ENCODE results near the gene CHD6. TPM values are rescaled to one million over a fixed set of nuclear protein-coding genes. Genes with fewer than 3 reads are reported as not detected.
A peak's percentile ranks its signal among the peaks of the same experiment; 100 is the strongest.

Gene CHD6
- total and polyA plus RNA-seq, 2 of the 13 experiments (the other 11 are each of a cell fraction or from before 2014, with no cell fraction given), result 14.4 to 52.0 TPM

DNA sequence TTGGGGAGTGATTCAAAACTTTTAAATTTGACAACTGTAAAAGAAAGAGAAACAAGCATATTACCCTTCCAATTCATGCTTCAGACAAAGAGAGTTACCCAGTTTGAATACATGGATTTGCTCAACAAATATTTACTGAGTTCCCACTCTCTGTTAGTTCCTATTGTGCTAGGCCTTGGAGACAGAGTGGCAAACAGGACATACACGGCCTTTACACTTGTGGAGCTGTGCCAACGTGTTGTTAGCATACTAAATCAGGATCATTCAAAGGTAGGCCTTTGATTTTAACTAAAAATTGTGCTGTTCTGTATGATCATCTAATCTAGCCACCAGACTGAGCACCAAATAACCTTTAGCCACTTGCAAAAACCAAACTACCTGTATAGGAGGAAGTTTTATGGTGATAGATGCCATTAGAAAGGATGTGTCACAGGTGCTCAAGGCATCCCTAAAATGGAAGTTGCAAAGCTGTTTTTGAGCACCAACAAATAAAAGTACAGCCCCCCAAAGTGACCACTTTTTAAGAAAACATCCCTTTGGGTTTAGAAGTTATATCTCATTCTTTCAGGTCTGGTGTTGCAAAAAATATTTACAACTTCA is 84.5 kb downstream of the CHD6 start (continued):
- no peak for TF ChIP-seq GZF1 (CRISPR knock-in tag; IDR thresholded peaks at IDR 0.05)
- no peak for TF ChIP-seq SYNCRIP (IDR thresholded peaks at IDR 0.05; ENCODE audit: insufficient read depth, low read depth, low read length)
- TF ChIP-seq RFXAP (CRISPR knock-in tag; IDR thresholded peaks at IDR 0.05; ENCODE audit: borderline replicate concordance), result peak; percentile 46; the same call in 1 of the 2 replicates
- TF ChIP-seq, protein P1, sequence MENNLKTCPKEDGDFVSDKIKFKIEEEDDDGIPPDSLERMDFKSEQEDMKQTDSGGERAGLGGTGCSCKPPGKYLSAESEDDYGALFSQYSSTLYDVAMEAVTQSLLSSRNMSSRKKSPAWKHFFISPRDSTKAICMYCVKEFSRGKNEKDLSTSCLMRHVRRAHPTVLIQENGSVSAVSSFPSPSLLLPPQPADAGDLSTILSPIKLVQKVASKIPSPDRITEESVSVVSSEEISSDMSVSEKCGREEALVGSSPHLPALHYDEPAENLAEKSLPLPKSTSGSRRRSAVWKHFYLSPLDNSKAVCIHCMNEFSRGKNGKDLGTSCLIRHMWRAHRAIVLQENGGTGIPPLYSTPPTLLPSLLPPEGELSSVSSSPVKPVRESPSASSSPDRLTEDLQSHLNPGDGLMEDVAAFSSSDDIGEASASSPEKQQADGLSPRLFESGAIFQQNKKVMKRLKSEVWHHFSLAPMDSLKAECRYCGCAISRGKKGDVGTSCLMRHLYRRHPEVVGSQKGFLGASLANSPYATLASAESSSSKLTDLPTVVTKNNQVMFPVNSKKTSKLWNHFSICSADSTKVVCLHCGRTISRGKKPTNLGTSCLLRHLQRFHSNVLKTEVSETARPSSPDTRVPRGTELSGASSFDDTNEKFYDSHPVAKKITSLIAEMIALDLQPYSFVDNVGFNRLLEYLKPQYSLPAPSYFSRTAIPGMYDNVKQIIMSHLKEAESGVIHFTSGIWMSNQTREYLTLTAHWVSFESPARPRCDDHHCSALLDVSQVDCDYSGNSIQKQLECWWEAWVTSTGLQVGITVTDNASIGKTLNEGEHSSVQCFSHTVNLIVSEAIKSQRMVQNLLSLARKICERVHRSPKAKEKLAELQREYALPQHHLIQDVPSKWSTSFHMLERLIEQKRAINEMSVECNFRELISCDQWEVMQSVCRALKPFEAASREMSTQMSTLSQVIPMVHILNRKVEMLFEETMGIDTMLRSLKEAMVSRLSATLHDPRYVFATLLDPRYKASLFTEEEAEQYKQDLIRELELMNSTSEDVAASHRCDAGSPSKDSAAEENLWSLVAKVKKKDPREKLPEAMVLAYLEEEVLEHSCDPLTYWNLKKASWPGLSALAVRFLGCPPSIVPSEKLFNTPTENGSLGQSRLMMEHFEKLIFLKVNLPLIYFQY (CRISPR knock-in tag; IDR thresholded peaks at IDR 0.05; ENCODE audit: borderline replicate concordance), result no peak
- TF ChIP-seq ZNF549 (CRISPR knock-in tag; IDR thresholded peaks at IDR 0.05), result no peak
- TF ChIP-seq, protein P2, sequence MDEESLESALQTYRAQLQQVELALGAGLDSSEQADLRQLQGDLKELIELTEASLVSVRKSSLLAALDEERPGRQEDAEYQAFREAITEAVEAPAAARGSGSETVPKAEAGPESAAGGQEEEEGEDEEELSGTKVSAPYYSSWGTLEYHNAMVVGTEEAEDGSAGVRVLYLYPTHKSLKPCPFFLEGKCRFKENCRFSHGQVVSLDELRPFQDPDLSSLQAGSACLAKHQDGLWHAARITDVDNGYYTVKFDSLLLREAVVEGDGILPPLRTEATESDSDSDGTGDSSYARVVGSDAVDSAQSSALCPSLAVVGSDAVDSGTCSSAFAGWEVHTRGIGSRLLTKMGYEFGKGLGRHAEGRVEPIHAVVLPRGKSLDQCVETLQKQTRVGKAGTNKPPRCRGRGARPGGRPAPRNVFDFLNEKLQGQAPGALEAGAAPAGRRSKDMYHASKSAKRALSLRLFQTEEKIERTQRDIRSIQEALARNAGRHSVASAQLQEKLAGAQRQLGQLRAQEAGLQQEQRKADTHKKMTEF (CRISPR knock-in tag; IDR thresholded peaks at IDR 0.05), result peak; percentile 93
- TF ChIP-seq FOXO1 (CRISPR knock-in tag; IDR thresholded peaks at IDR 0.05), result peak; percentile 94
- TF ChIP-seq ZNF12 (CRISPR knock-in tag; IDR thresholded peaks at IDR 0.05), result peak; percentile 78; the same call in 1 of the 2 replicates
- no peak for TF ChIP-seq NAIF1 (CRISPR knock-in tag; IDR thresholded peaks at IDR 0.05; ENCODE audit: borderline replicate concordance)
- TF ChIP-seq PBX2 (CRISPR knock-in tag; IDR thresholded peaks at IDR 0.05), result no peak
- TF ChIP-seq, protein P3, sequence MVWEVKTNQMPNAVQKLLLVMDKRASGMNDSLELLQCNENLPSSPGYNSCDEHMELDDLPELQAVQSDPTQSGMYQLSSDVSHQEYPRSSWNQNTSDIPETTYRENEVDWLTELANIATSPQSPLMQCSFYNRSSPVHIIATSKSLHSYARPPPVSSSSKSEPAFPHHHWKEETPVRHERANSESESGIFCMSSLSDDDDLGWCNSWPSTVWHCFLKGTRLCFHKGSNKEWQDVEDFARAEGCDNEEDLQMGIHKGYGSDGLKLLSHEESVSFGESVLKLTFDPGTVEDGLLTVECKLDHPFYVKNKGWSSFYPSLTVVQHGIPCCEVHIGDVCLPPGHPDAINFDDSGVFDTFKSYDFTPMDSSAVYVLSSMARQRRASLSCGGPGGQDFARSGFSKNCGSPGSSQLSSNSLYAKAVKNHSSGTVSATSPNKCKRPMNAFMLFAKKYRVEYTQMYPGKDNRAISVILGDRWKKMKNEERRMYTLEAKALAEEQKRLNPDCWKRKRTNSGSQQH (CRISPR knock-in tag; IDR thresholded peaks at IDR 0.05; ENCODE audit: low read depth), result peak; percentile 19; the same call in 1 of the 2 replicates
- peak; percentile 78 for TF ChIP-seq CREM (IDR thresholded peaks at IDR 0.05)
- no peak for TF ChIP-seq CREM (CRISPR knock-in tag; IDR thresholded peaks at IDR 0.05)
- no peak for TF ChIP-seq GLMP (CRISPR knock-in tag; IDR thresholded peaks at IDR 0.05; ENCODE audit: borderline replicate concordance)
- TF ChIP-seq ZNF446 (CRISPR knock-in tag; IDR thresholded peaks at IDR 0.05), result no peak
- TF ChIP-seq, protein P4, sequence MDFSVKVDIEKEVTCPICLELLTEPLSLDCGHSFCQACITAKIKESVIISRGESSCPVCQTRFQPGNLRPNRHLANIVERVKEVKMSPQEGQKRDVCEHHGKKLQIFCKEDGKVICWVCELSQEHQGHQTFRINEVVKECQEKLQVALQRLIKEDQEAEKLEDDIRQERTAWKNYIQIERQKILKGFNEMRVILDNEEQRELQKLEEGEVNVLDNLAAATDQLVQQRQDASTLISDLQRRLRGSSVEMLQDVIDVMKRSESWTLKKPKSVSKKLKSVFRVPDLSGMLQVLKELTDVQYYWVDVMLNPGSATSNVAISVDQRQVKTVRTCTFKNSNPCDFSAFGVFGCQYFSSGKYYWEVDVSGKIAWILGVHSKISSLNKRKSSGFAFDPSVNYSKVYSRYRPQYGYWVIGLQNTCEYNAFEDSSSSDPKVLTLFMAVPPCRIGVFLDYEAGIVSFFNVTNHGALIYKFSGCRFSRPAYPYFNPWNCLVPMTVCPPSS (IDR thresholded peaks at IDR 0.05), result no peak
- no peak for TF ChIP-seq SNAI1 (CRISPR knock-in tag; IDR thresholded peaks at IDR 0.05; ENCODE audit: borderline replicate concordance)
- no peak for TF ChIP-seq ADNP (CRISPR knock-in tag; IDR thresholded peaks at IDR 0.05)
- TF ChIP-seq GABPA (IDR thresholded peaks at IDR 0.05; ENCODE audit: low read depth, low read length), result no peak
- peak; percentile 34; the same call in 1 of the 2 replicates for TF ChIP-seq GABPA (CRISPR knock-in tag; IDR thresholded peaks at IDR 0.05; ENCODE audit: low read depth)
- no peak for TF ChIP-seq HMGA1 (CRISPR knock-in tag; conservative IDR thresholded peaks at IDR 0.05)

Measured in HepG2 (cell line).